HCT116 (cell line): Measurements from ENCODE around the gene LPAR3.
A peak's percentile ranks its signal among the peaks of the same experiment; 100 is the strongest.

ENCODE experiments used
- CEBPB ChIP-seq: IDR thresholded peaks from 2 replicates; pipeline ENCODE4 v1.6.1; 2012; ENCODE audit warnings: low read depth
- CTCF ChIP-seq, 3 experiments: fragments of 200-600 bp in 1 of 3; sonication (generic) in 1 of 3; IDR thresholded peaks in 2 of 3; conservative IDR thresholded peaks in 1 of 3; 2 replicates each; pipeline ENCODE4 v1.5.1; 2012 to 2017; ENCODE audit warnings: low read depth in 2 of 3, low read length in 2 of 3, antibody characterized with exemption in 1 of 3, borderline replicate concordance in 1 of 3, control low read depth in 1 of 3, mild to moderate bottlenecking in 1 of 3, mixed read lengths in 1 of 3, mixed run types in 1 of 3, moderate library complexity in 1 of 3; ENCODE audit not compliant: insufficient read depth in 1 of 3
- EZH2phosphoT487 ChIP-seq: fragments of 200-600 bp; IDR thresholded peaks from 2 replicates; pipeline ENCODE4 v1.6.1; 2018; ENCODE audit warnings: antibody characterized with exemption, borderline replicate concordance
- POLR2A ChIP-seq: IDR thresholded peaks from 2 replicates; pipeline ENCODE4 v1.7.0; 2011; ENCODE audit warnings: borderline replicate concordance; ENCODE audit not compliant: insufficient read depth, insufficient read length; ENCODE audit errors: extremely low read depth
- REST ChIP-seq: IDR thresholded peaks from 2 replicates; pipeline ENCODE4 v1.6.1; 2012; ENCODE audit warnings: low read depth
- SIN3A ChIP-seq: IDR thresholded peaks from 2 replicates; pipeline ENCODE4 v1.6.1; 2012; ENCODE audit warnings: low read depth
- SP1 ChIP-seq: IDR thresholded peaks from 2 replicates; pipeline ENCODE4 v1.6.1; 2012; ENCODE audit warnings: low read depth
- SRF ChIP-seq: IDR thresholded peaks from 2 replicates; pipeline ENCODE4 v1.6.1; 2012; ENCODE audit warnings: low read depth
- YY1 ChIP-seq: IDR thresholded peaks from 2 replicates; pipeline ENCODE4 v1.6.1; 2011; ENCODE audit warnings: low read length, low read depth, moderate library complexity, mild to moderate bottlenecking; ENCODE audit not compliant: insufficient replicate concordance; ENCODE audit errors: extremely low read depth
- ZNF274 ChIP-seq: fragments of 200-500 bp; sonication (Bioruptor generic); IDR thresholded peaks from 2 replicates; pipeline ENCODE4 v1.6.1; 2014; ENCODE audit warnings: mild to moderate bottlenecking, low read depth, low read length, inconsistent platforms

GRCh38 chr1:84774669-84775534 is 118.1 kb downstream of the LPAR3 start:
- TF ChIP-seq POLR2A (no peak), SRF (no peak), EZH2phosphoT487 (no peak), CTCF (IDR thresholded peaks at IDR 0.05 in 2 of 3, conservative IDR thresholded peaks at IDR 0.05 in 1 of 3; ENCODE audit: borderline replicate concordance in 1 of 3, insufficient read depth in 1 of 3, low read depth in 2 of 3, low read length in 2 of 3) (0 out of 6 replicates have a peak, but pooled peaks of 1 of the 3 experiments have one; percentile 5), YY1 (no peak), ZNF274 (no peak), CEBPB (no peak), SP1 (no peak), REST (no peak), SIN3A (no peak)
